Type B pancreatic cell (in vitro differentiated cells): ENCODE results near the gene TMEM40. TPM values are rescaled to one million over a fixed set of nuclear protein-coding genes. Genes with fewer than 3 reads are reported as not detected.

Experiments
- DNase-seq: peaks from one replicate; pipeline ENCODE4 v3.0.0; 2021; ENCODE audit warnings: mixed read lengths; ENCODE audit not compliant: unreplicated experiment; ENCODE audit errors: extremely low spot score
- H3K27ac Mint-ChIP-seq: 2 replicates; pipeline ENCODE4 v1.8.0; 2021; ENCODE audit warnings: mild to moderate bottlenecking, mixed read lengths
- H3K27me3 Mint-ChIP-seq: 2 replicates; pipeline ENCODE4 v1.8.0; 2021; ENCODE audit warnings: mixed read lengths
- H3K36me3 Mint-ChIP-seq: 2 replicates; pipeline ENCODE4 v1.8.0; 2021; ENCODE audit warnings: mixed read lengths
- H3K4me1 Mint-ChIP-seq: one replicate; pipeline ENCODE4 v1.8.0; 2021; ENCODE audit warnings: mixed read lengths; ENCODE audit not compliant: unreplicated experiment
- H3K4me3 Mint-ChIP-seq: 2 replicates; pipeline ENCODE4 v1.8.0; 2021; ENCODE audit warnings: mild to moderate bottlenecking, mixed read lengths
- H3K9me3 Mint-ChIP-seq: 2 replicates; pipeline ENCODE4 v1.8.0; 2021; ENCODE audit warnings: mixed read lengths
- total RNA-seq: library from RNA; stranded (reverse); gene quantifications from 2 replicates; pipeline ENCODE4 v1.2.1, GENCODE V29; 2021; ENCODE audit warnings: low replicate concordance
- TF ChIP-seq, protein P1 (sequence below): fragments of 200-600 bp; sonication (generic); conservative IDR thresholded peaks from 2 replicates; pipeline ENCODE4 v1.5.0; 2021; ENCODE audit warnings: antibody characterized with exemption, mild to moderate bottlenecking

The TMEM40 gene
- total RNA-seq, 1 donor from 2014 or later = 16.3 TPM

GRCh38 chr3:12752102-12752501, 7.0 kb downstream of the TMEM40 start:
- no peaks in the 10 kb centered on the region for H3K27me3 Mint-ChIP-seq
- no peak overlapping the region for H3K4me3 Mint-ChIP-seq
- TF ChIP-seq, protein P1, sequence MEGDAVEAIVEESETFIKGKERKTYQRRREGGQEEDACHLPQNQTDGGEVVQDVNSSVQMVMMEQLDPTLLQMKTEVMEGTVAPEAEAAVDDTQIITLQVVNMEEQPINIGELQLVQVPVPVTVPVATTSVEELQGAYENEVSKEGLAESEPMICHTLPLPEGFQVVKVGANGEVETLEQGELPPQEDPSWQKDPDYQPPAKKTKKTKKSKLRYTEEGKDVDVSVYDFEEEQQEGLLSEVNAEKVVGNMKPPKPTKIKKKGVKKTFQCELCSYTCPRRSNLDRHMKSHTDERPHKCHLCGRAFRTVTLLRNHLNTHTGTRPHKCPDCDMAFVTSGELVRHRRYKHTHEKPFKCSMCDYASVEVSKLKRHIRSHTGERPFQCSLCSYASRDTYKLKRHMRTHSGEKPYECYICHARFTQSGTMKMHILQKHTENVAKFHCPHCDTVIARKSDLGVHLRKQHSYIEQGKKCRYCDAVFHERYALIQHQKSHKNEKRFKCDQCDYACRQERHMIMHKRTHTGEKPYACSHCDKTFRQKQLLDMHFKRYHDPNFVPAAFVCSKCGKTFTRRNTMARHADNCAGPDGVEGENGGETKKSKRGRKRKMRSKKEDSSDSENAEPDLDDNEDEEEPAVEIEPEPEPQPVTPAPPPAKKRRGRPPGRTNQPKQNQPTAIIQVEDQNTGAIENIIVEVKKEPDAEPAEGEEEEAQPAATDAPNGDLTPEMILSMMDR = no peak
- H3K4me1 Mint-ChIP-seq = peaks cover 5% of the 10 kb centered on the region
- no peaks in the 10 kb centered on the region for H3K36me3 Mint-ChIP-seq
- peak overlapping the region; percentile 86 for H3K27ac Mint-ChIP-seq
- DNase-seq = no peak
- H3K9me3 Mint-ChIP-seq = no peaks in the 10 kb centered on the region

DNA sequence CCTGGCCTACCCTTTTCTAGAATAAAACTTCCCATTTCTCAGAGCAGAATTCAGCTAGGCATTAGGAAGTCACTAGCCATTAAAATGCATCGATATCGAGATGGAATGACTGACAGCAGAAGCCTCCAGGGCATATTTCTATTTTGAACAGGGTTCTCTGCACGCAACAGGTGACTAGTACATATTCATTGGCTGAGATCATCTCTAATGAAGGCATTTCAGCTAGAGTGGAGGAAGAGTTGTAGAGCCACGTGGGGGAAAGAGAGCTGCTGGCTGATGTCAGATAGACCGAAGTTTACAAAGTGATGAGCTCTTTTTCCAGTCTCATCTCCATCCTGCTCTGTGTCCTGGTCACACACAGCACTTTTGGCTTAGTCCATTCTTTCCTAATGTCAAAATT, 7.5 kb downstream of the TMEM40 start:
- no peak for DNase-seq
- Mint-ChIP-seq H3K27ac (peak overlapping the region; percentile 86), H3K36me3 (no peaks in the 10 kb centered on the region), H3K9me3 (no peaks in the 10 kb centered on the region), H3K27me3 (no peaks in the 10 kb centered on the region), H3K4me3 (peak overlapping the region; percentile 11), H3K4me1 (peaks cover under 1% of the 10 kb centered on the region)
- TF ChIP-seq, protein P1 = no peak

- TF ChIP-seq, protein P1 = no peak
- Mint-ChIP-seq H3K9me3 (no peaks in the 10 kb centered on the region), H3K36me3 (no peaks in the 10 kb centered on the region), H3K27ac (peak overlapping the region; percentile 59), H3K4me3 (no peak overlapping the region), H3K4me1 (no peaks in the 10 kb centered on the region), H3K27me3 (no peaks in the 10 kb centered on the region)
- DNase-seq = no peak
Measured at GRCh38 chr3:12750658-12751071, 8.4 kb downstream of the TMEM40 start.

DNA sequence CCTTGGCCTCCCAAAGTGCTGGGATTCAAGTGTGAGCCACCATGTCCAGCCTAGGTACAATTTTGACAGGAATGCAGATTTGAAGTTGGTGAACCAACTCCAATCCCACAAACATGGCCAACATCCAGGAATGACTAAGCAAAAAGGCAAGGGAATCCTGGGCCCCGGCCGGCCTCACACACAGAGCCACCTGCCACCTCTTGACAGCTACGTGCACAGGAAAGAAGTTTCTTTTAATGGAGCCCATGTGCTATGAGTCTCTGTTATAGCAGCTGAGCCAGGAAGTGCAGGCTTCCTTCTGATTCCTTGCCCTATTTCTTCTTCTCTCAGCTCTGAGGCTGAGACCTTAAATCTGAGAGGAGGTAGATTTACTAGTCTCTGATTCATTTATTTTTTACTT, 8.8 kb downstream of the TMEM40 start:
- TF ChIP-seq, protein P1 = no peak

GRCh38 chr3:12748477-12748876, 10.6 kb downstream of the TMEM40 start:
- no peaks in the 10 kb centered on the region for H3K9me3 Mint-ChIP-seq
- H3K4me3 Mint-ChIP-seq = no peak overlapping the region
- H3K36me3 Mint-ChIP-seq = no peaks in the 10 kb centered on the region
- TF ChIP-seq, protein P1 = no peak
- no peak for DNase-seq
- H3K27ac Mint-ChIP-seq = no peak overlapping the region
- H3K27me3 Mint-ChIP-seq = no peaks in the 10 kb centered on the region
- no peaks in the 10 kb centered on the region for H3K4me1 Mint-ChIP-seq

More for the DNA sequence above, 8.8 kb downstream of the TMEM40 start:
- H3K9me3 Mint-ChIP-seq = no peaks in the 10 kb centered on the region
- no peaks in the 10 kb centered on the region for H3K4me1 Mint-ChIP-seq
- no peak for DNase-seq
- no peak overlapping the region for H3K27ac Mint-ChIP-seq
- H3K4me3 Mint-ChIP-seq = no peak overlapping the region
- no peaks in the 10 kb centered on the region for H3K27me3 Mint-ChIP-seq
- H3K36me3 Mint-ChIP-seq = no peaks in the 10 kb centered on the region

- no peak overlapping the region for H3K4me3 Mint-ChIP-seq
Measured at GRCh38 chr3:12746419-12746818, 12.6 kb downstream of the TMEM40 start.

More at GRCh38 chr3:12746419-12746818, 12.6 kb downstream of the TMEM40 start:
- no peak for DNase-seq
- H3K27me3 Mint-ChIP-seq = no peaks in the 10 kb centered on the region
- no peaks in the 10 kb centered on the region for H3K36me3 Mint-ChIP-seq
- TF ChIP-seq, protein P1 = no peak
- H3K27ac Mint-ChIP-seq = no peak overlapping the region
- H3K4me1 Mint-ChIP-seq = no peaks in the 10 kb centered on the region
- H3K9me3 Mint-ChIP-seq = no peaks in the 10 kb centered on the region
